ENCODE data around the gene CLDN16. TPM values are rescaled to one million over a fixed set of nuclear protein-coding genes. Genes with fewer than 3 reads are reported as not detected.

The CLDN16 gene
- total and polyA plus RNA-seq, 4 donors = not detected

DNA sequence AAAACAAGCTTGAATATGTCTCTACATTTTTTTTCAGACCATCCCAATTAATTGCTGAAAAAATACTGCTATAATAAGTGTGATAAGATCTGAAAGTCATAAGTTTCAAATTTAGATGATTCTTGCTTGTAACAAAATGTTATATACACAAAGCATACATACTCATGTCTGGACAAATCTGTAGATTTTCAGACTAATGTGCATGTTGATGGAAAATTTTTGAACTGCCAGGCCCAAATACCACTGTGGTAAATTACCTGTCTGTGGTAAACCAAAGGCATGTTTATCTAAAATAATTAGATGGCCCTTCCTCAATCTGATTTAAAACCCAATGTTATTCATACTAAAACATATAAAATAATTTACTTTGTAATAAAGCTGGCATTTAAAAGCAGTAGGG is 31.7 kb upstream of the CLDN16 start:
- H3K4me3 ChIP-seq (ENCODE audit: low read length in 2 of 2) = no peak overlapping the region
- DNase-seq (no peak), ATAC-seq (ENCODE audit: low FRiP score) (no peak)
- H3K27me3 ChIP-seq (ENCODE audit: control insufficient read depth in 1 of 2, insufficient read depth in 2 of 2, low read length in 1 of 2) = no peaks in the 10 kb centered on the region
- no peaks in the 10 kb centered on the region for H3K4me1 ChIP-seq (ENCODE audit: control insufficient read depth in 1 of 2, insufficient read depth in 2 of 2, low read length in 2 of 2)
- no peak overlapping the region for H3K27ac ChIP-seq (ENCODE audit: low read depth in 1 of 2, low read length in 2 of 2)
- H3K9me3 ChIP-seq (ENCODE audit: control insufficient read depth, low read length) = no peaks in the 10 kb centered on the region
- intact Hi-C loops (cut with DNase I) = no loop called here
- H3K36me3 ChIP-seq (ENCODE audit: control insufficient read depth in 1 of 2, insufficient read depth in 2 of 2, low read length in 1 of 2) = no peaks in the 10 kb centered on the region

GRCh38 chr3:190357468-190357867 is 30.5 kb upstream of the CLDN16 start:
- Histone ChIP-seq H3K27ac (ENCODE audit: low read depth in 1 of 2, low read length in 2 of 2) (no peak overlapping the region), H3K27me3 (ENCODE audit: control insufficient read depth in 1 of 2, insufficient read depth in 2 of 2, low read length in 1 of 2) (no peaks in the 10 kb centered on the region), H3K4me3 (ENCODE audit: low read length in 2 of 2) (no peak overlapping the region), H3K4me1 (ENCODE audit: control insufficient read depth in 1 of 2, insufficient read depth in 2 of 2, low read length in 2 of 2) (no peaks in the 10 kb centered on the region), H3K36me3 (ENCODE audit: control insufficient read depth in 1 of 2, insufficient read depth in 2 of 2, low read length in 1 of 2) (no peaks in the 10 kb centered on the region), H3K9me3 (ENCODE audit: control insufficient read depth, low read length) (no peaks in the 10 kb centered on the region)
- ATAC-seq (ENCODE audit: low FRiP score) = no peak
- intact Hi-C loops (cut with DNase I) = no loop called here
- WGBS, 2 donors = 71 to 85% methylated on average over 2 of the region's 2 CpGs
- DNase-seq = no peak

GRCh38 chr3:190359813-190360212 is 28.1 kb upstream of the CLDN16 start:
- H3K27me3 ChIP-seq (ENCODE audit: control insufficient read depth in 1 of 2, insufficient read depth in 2 of 2, low read length in 1 of 2) = no peaks in the 10 kb centered on the region
- H3K4me1 ChIP-seq (ENCODE audit: control insufficient read depth in 1 of 2, insufficient read depth in 2 of 2, low read length in 2 of 2) = no peaks in the 10 kb centered on the region
- no peaks in the 10 kb centered on the region for H3K36me3 ChIP-seq (ENCODE audit: control insufficient read depth in 1 of 2, insufficient read depth in 2 of 2, low read length in 1 of 2)
- H3K9me3 ChIP-seq (ENCODE audit: control insufficient read depth, low read length) = no peaks in the 10 kb centered on the region
- no peak for ATAC-seq (ENCODE audit: low FRiP score)
- intact Hi-C loops (cut with DNase I) = no loop called here
- DNase-seq = no peak
- H3K27ac ChIP-seq (ENCODE audit: low read depth in 1 of 2, low read length in 2 of 2) = no peak overlapping the region
- H3K4me3 ChIP-seq (ENCODE audit: low read length in 2 of 2) = no peak overlapping the region
- 3 to 4% methylated on average over 2 of the region's 2 CpGs for WGBS, 2 donors

DNA sequence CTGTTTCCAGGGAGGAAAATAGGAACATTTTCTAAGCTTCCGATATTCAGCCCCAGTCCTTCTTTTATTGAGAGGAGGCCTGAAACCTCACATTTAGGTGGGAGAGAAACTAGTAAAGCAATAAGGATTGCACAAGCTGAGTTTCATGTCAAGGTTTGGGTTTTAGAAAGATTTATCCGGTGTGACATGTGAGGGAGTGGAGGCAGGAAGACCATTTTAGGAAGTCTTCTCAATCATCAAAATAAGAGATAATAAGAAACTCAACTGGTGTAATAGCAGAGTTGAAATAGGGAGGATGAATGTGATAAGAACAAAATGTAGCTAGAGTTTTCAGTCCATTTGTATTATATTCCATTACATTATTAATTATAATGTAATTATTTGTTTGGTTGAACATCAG is 27.7 kb upstream of the CLDN16 start:
- no peak overlapping the region for H3K4me3 ChIP-seq (ENCODE audit: low read length in 2 of 2)
- WGBS, 2 donors = 79 to 84% methylated on average over 2 of the region's 2 CpGs
- H3K27me3 ChIP-seq (ENCODE audit: control insufficient read depth in 1 of 2, insufficient read depth in 2 of 2, low read length in 1 of 2) = no peaks in the 10 kb centered on the region
- no peaks in the 10 kb centered on the region for H3K9me3 ChIP-seq (ENCODE audit: control insufficient read depth, low read length)
- DNase-seq = no peak
- no peak for ATAC-seq (ENCODE audit: low FRiP score)
- H3K27ac ChIP-seq (ENCODE audit: low read depth in 1 of 2, low read length in 2 of 2) = no peak overlapping the region
- no peaks in the 10 kb centered on the region for H3K4me1 ChIP-seq (ENCODE audit: control insufficient read depth in 1 of 2, insufficient read depth in 2 of 2, low read length in 2 of 2)
- intact Hi-C loops (cut with DNase I) = no loop called here
- no peaks in the 10 kb centered on the region for H3K36me3 ChIP-seq (ENCODE audit: control insufficient read depth in 1 of 2, insufficient read depth in 2 of 2, low read length in 1 of 2)

DNA sequence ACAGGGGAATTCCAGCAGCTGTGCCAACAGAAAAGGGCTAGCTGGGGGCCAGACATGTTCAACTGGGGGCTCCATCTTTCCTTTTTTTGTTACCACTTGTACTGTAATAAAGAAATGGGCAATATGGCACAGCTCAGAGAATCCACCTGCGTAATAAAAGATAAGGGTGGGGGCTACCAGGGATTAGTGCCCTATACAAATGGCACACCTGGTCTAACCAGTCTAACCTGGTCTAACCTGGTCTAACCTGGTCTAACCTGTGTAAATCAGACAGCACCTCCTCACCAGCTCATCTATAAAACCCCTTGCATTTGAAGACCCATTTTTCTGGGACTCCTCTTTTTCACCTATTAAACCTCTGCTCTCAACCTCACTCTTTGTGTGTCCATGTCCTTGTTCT is 26.2 kb upstream of the CLDN16 start:
- H3K4me1 ChIP-seq (ENCODE audit: control insufficient read depth in 1 of 2, insufficient read depth in 2 of 2, low read length in 2 of 2) = no peaks in the 10 kb centered on the region
- intact Hi-C loops (cut with DNase I) = no loop called here
- H3K27ac ChIP-seq (ENCODE audit: low read depth in 1 of 2, low read length in 2 of 2) = no peak overlapping the region
- DNase-seq (no peak), ATAC-seq (ENCODE audit: low FRiP score) (no peak)
- no peak overlapping the region for H3K4me3 ChIP-seq (ENCODE audit: low read length in 2 of 2)
- no peaks in the 10 kb centered on the region for H3K27me3 ChIP-seq (ENCODE audit: control insufficient read depth in 1 of 2, insufficient read depth in 2 of 2, low read length in 1 of 2)
- 88 to 95% methylated on average over 1 of the region's 1 CpG for WGBS, 2 donors
- no peaks in the 10 kb centered on the region for H3K36me3 ChIP-seq (ENCODE audit: control insufficient read depth in 1 of 2, insufficient read depth in 2 of 2, low read length in 1 of 2)
- no peaks in the 10 kb centered on the region for H3K9me3 ChIP-seq (ENCODE audit: control insufficient read depth, low read length)

DNA sequence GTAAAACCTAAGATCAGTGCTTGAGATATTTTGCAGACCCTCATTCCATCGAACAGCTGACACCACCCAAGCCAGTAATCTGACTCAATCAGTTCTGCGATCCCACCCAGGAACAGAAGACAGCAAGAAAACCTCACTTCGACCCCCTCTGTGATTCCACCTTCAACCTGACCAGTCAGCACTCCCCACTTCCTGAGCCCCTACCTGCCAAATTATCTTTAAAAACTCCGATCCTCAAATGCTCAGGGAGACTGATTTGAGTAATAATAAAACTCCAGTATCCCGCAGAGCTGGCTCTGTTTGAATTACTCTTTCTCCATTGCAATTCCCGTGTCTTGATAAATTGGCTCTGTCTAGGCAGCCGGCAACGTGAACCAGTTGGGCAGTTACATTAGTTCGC is 25.7 kb upstream of the CLDN16 start:
- Histone ChIP-seq H3K9me3 (ENCODE audit: control insufficient read depth, low read length) (no peaks in the 10 kb centered on the region), H3K27me3 (ENCODE audit: control insufficient read depth in 1 of 2, insufficient read depth in 2 of 2, low read length in 1 of 2) (no peaks in the 10 kb centered on the region), H3K4me1 (ENCODE audit: control insufficient read depth in 1 of 2, insufficient read depth in 2 of 2, low read length in 2 of 2) (no peaks in the 10 kb centered on the region), H3K4me3 (ENCODE audit: low read length in 2 of 2) (no peak overlapping the region), H3K27ac (ENCODE audit: low read depth in 1 of 2, low read length in 2 of 2) (no peak overlapping the region), H3K36me3 (ENCODE audit: control insufficient read depth in 1 of 2, insufficient read depth in 2 of 2, low read length in 1 of 2) (no peaks in the 10 kb centered on the region)
- 70 to 80% methylated on average over 9 of the region's 9 CpGs for WGBS, 2 donors
- DNase-seq (no peak), ATAC-seq (ENCODE audit: low FRiP score) (no peak)
- intact Hi-C loops (cut with DNase I) = no loop called here

DNA sequence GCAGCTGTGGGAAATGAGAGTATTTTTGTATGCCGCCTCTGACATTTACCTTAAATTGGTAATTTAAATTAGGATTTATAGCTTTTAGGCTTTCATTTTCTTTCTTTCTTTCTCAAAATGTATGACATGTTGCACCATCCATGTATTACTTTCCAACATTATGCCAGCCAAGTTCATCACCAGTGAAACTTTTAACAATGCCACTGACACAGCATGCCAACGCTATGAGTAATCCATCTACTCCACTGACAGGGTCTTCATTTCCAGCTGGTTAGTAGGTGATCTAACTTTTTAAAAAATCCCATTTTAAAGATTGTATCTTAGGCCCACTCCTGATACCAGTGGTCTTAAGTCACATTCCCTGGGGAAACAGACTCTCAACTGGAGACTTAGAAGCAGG is 21.8 kb upstream of the CLDN16 start:
- ATAC-seq (ENCODE audit: low FRiP score) = no peak
- intact Hi-C loops (cut with DNase I) = no loop called here
- H3K9me3 ChIP-seq (ENCODE audit: control insufficient read depth, low read length) = no peaks in the 10 kb centered on the region
- H3K4me1 ChIP-seq (ENCODE audit: control insufficient read depth in 1 of 2, insufficient read depth in 2 of 2, low read length in 2 of 2) = no peaks in the 10 kb centered on the region
- DNase-seq = no peak
- no peaks in the 10 kb centered on the region for H3K27me3 ChIP-seq (ENCODE audit: control insufficient read depth in 1 of 2, insufficient read depth in 2 of 2, low read length in 1 of 2)
- no peak overlapping the region for H3K27ac ChIP-seq (ENCODE audit: low read depth in 1 of 2, low read length in 2 of 2)
- WGBS, 2 donors = 33 to 61% methylated on average over 2 of the region's 2 CpGs
- H3K36me3 ChIP-seq (ENCODE audit: control insufficient read depth in 1 of 2, insufficient read depth in 2 of 2, low read length in 1 of 2) = no peaks in the 10 kb centered on the region
- H3K4me3 ChIP-seq (ENCODE audit: low read length in 2 of 2) = no peak overlapping the region

DNA sequence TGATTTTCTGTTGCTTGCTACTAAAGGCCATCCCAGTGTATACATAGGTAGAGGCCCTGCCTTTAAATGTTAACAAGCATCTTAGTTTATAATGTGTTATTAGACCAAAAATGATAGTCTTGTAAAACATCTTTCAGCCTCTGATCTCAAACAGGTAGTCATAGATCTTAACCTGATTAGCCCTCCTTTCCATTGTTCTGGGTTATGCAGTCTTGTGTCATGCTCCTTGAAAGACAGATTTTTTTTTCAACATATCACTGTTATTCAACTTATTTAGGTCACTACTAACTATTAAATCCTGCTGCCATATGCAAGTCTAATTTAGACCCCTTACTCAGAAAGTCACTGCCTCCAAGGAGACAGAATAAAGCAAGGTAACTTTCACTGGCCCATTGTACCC is 19.1 kb upstream of the CLDN16 start:
- no peaks in the 10 kb centered on the region for H3K27me3 ChIP-seq (ENCODE audit: control insufficient read depth in 1 of 2, insufficient read depth in 2 of 2, low read length in 1 of 2)
- intact Hi-C loops (cut with DNase I) = no loop called here
- ATAC-seq (ENCODE audit: low FRiP score) (no peak), DNase-seq (no peak)
- no peak overlapping the region for H3K27ac ChIP-seq (ENCODE audit: low read depth in 1 of 2, low read length in 2 of 2)
- no peaks in the 10 kb centered on the region for H3K36me3 ChIP-seq (ENCODE audit: control insufficient read depth in 1 of 2, insufficient read depth in 2 of 2, low read length in 1 of 2)
- no peaks in the 10 kb centered on the region for H3K9me3 ChIP-seq (ENCODE audit: control insufficient read depth, low read length)
- no peak overlapping the region for H3K4me3 ChIP-seq (ENCODE audit: low read length in 2 of 2)
- no peaks in the 10 kb centered on the region for H3K4me1 ChIP-seq (ENCODE audit: control insufficient read depth in 1 of 2, insufficient read depth in 2 of 2, low read length in 2 of 2)

DNA sequence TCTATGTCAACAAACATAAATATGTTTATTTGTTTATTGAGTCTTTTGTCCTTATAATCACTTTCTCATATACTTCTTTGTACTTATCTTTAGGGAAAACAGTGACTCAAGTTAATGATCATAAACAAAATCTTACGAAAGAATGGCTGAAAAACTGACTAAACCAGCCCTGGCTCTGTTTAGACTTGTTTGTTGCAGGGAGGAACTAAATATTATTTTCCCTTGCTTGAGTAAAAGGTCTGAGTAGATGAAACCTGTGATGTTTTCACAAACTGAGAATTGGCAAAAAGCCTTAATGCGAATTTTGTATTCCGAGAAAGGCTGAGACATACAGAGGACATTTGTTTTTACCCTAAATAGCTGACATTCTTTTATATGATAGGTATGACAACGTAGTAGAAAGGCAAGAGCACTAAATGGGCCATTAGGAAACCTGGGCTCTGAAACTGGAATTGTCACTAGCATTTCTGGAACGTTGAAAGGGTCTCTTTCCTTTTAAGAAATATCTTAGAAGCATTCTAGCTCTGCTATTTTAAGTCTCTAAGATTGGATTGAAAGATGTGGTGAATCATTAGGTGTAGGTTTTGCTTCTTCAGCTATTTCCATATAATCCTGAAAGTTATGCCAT is 18.2 kb upstream of the CLDN16 start:
- H3K36me3 ChIP-seq (ENCODE audit: control insufficient read depth in 1 of 2, insufficient read depth in 2 of 2, low read length in 1 of 2) = no peaks in the 10 kb centered on the region
- no peaks in the 10 kb centered on the region for H3K4me1 ChIP-seq (ENCODE audit: control insufficient read depth in 1 of 2, insufficient read depth in 2 of 2, low read length in 2 of 2)
- no peak for DNase-seq
- no peaks in the 10 kb centered on the region for H3K27me3 ChIP-seq (ENCODE audit: control insufficient read depth in 1 of 2, insufficient read depth in 2 of 2, low read length in 1 of 2)
- no peaks in the 10 kb centered on the region for H3K9me3 ChIP-seq (ENCODE audit: control insufficient read depth, low read length)
- H3K4me3 ChIP-seq (ENCODE audit: low read length in 2 of 2) = no peak overlapping the region
- intact Hi-C loops (cut with DNase I) = no loop called here
- 55 to 62% methylated on average over 5 of the region's 5 CpGs for WGBS, 2 donors
- no peak for ATAC-seq (ENCODE audit: low FRiP score)
- no peak overlapping the region for H3K27ac ChIP-seq (ENCODE audit: low read depth in 1 of 2, low read length in 2 of 2)

Measured in aorta (tissue), 5 donors.